ENCODE measurements around the gene DNAH9. TPM values are rescaled to one million over a fixed set of nuclear protein-coding genes. Genes with fewer than 3 reads are reported as not detected.

DNAH9 gene
- total RNA-seq, result 0.10 TPM in 1 of 2 replicates, not detected in the other

DNA sequence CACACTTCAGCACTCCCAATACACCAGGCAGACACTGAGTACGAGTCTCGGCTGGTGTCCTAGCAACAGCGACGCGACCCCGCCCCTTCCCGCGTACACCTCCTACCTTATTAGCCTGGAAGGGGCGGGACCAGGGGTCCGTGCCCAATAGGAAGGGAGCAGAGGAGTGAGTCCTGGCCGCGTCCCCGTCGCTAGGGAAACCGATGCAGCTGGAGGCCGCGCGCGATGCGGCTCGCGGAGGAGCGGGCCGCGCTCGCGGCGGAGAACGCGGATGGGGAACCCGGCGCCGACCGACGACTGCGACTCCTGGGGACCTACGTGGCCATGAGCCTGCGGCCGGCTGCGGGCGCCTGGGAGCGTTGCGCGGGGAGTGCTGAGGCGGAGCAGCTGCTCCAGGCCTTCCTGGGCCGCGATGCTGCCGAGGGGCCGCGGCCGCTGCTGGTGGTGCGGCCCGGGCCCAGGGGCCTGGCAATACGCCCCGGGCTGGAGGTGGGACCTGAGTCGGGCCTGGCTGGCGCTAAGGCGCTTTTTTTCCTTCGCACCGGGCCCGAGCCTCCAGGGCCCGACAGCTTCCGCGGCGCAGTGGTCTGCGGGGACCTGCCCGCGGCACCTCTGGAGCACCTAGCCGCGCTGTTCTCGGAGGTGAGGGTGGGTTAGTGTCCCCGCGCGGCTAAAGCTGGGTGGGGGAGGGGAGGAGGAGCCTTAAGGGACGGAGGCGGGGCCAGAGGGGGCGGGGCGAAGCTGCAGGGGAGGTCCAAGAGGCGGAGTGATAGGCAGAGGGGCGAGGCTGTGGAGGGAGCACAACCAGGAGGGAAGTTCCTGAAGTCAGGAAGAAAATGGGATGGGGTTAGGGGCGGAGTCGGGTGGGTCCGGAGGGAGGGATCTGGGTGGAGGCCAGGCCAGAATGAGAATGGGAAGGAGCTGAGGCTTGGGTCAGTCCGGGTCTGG is at the start of gene DNAH9:
Gene DNAH9 (plus strand): TSS at position 197 of the 948 bp plus-strand sequence. CDS start 29 bp downstream, at position 226.

DNA sequence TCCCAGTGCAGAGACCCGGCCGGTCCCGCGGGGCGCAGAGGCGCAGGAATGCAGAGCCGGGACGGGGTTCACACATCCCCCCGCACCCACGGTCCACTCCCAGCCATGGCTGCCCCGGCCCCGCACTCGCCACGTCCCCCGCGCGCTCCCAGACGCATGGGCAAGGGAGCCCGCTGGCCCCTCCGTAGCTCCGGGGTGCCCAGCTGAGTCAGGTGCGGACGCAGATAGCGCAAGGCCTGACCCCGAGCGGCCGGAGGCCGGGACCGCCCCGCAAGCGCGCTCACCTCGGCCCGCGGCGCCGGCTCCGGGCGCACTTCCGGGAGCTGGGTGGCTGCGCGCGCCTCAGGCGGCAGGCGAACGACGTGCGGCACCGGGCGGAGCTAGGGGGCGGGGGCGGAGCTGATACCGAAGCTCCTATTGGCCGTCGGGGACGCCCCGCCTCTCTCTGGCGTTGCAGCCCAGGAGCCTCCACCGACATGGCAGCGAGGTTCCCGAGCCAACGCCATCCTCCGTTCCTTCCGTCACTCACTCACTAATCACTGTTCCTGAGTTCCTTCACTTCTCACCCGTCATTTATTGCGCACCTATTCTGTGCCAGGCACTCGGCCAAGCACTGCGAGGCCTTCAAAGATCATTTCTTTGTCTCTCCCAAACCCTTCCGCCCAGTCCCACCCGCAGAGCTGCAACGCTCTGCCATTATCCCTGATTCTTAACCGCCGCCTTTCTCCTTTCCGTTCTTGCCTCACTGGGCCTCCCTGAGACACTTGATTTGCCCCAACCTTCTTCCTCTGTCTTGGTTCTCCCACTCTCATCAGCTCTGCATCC is 399.1 kb downstream of the DNAH9 start, which contains the start of gene ZNF18:
Gene ZNF18 (minus strand): TSS at position 329 of the 825 bp plus-strand sequence. CDS start 4,646 bp downstream, outside the sequence.

Data from vein endothelial cell (primary cell).